ENCODE data around the gene OOSP3. TPM values are rescaled to one million over a fixed set of nuclear protein-coding genes. Genes with fewer than 3 reads are reported as not detected.

Gene OOSP3
- total RNA-seq, 1 experiment from 2014 or later = not detected

GRCh38 chr11:59872076-59872475, 6.5 kb upstream of the OOSP3 start:
- intact Hi-C loops (cut with micrococcal nuclease; ENCODE audit: unreplicated experiment) = no loop called here
- Histone ChIP-seq H3K9me3 (ENCODE audit: insufficient read depth, low read depth) (no peaks in the 10 kb centered on the region; the same call in 1 of the 2 replicates), H2AFZ (no peak overlapping the region), H4K20me1 (ENCODE audit: insufficient read depth) (no peaks in the 10 kb centered on the region), H3K36me3 (ENCODE audit: low read depth) (no peaks in the 10 kb centered on the region), H3K4me1 (replicated peaks; ENCODE audit: insufficient read depth) (no peaks in the 10 kb centered on the region), H3K27me3 (ENCODE audit: insufficient read depth, low read depth) (no peaks in the 10 kb centered on the region), H3K27ac (no peak overlapping the region), H3K9me2 (ENCODE audit: insufficient read depth) (no peaks in the 10 kb centered on the region), H3K79me2 (ENCODE audit: low read depth) (no peaks in the 10 kb centered on the region), H3K4me2 (no peak overlapping the region), H3K4me3 (no peak overlapping the region), H3F3A (ENCODE audit: insufficient read depth, low read depth) (no peaks in the 10 kb centered on the region)
- POLR2A ChIA-PET (ENCODE audit: unreplicated experiment) = no interaction called here
- TF ChIP-seq EZH2 (IDR thresholded peaks at IDR 0.05; ENCODE audit: low read depth) (no peak), CTCF (conservative IDR thresholded peaks at IDR 0.05) (no peak)
- no TSS peak for BruUV-seq (replicated peaks)
- no peak for DNase-seq
- CTCF ChIA-PET = no interaction called here

GRCh38 chr11:59875856-59876519, 2.6 kb upstream of the OOSP3 start:
- no peaks in the 10 kb centered on the region for H3K79me2 ChIP-seq (ENCODE audit: low read depth)
- no peak overlapping the region for H2AFZ ChIP-seq
- H3K9me2 ChIP-seq (ENCODE audit: insufficient read depth) = no peaks in the 10 kb centered on the region
- ChIA-PET POLR2A (ENCODE audit: unreplicated experiment) (no interaction called here), CTCF (no interaction called here)
- H3K4me3 ChIP-seq = no peak overlapping the region
- no peaks in the 10 kb centered on the region for H3K4me1 ChIP-seq (replicated peaks; ENCODE audit: insufficient read depth)
- intact Hi-C loops (cut with micrococcal nuclease; ENCODE audit: unreplicated experiment) = no loop called here
- H4K20me1 ChIP-seq (ENCODE audit: insufficient read depth) = no peaks in the 10 kb centered on the region
- no peak for TF ChIP-seq CTCF (conservative IDR thresholded peaks at IDR 0.05)
- no peak for TF ChIP-seq EZH2 (IDR thresholded peaks at IDR 0.05; ENCODE audit: low read depth)
- H3K27me3 ChIP-seq (ENCODE audit: insufficient read depth, low read depth) = no peaks in the 10 kb centered on the region
- no peak overlapping the region for H3K27ac ChIP-seq
- H3K36me3 ChIP-seq (ENCODE audit: low read depth) = no peaks in the 10 kb centered on the region
- DNase-seq = no peak
- H3K4me2 ChIP-seq = no peak overlapping the region
- no peaks in the 10 kb centered on the region for H3F3A ChIP-seq (ENCODE audit: insufficient read depth, low read depth)
- no peaks in the 10 kb centered on the region for H3K9me3 ChIP-seq (ENCODE audit: insufficient read depth, low read depth)
- no TSS peak for BruUV-seq (replicated peaks)

- no peaks in the 10 kb centered on the region for H3K4me1 ChIP-seq (replicated peaks; ENCODE audit: insufficient read depth)
- TF ChIP-seq EZH2 (IDR thresholded peaks at IDR 0.05; ENCODE audit: low read depth) = no peak
- no peak for TF ChIP-seq CTCF (conservative IDR thresholded peaks at IDR 0.05)
- CTCF ChIA-PET = no interaction called here
- H3K79me2 ChIP-seq (ENCODE audit: low read depth) = no peaks in the 10 kb centered on the region
- no peak overlapping the region for H3K27ac ChIP-seq
- no TSS peak for BruUV-seq (replicated peaks)
- no peak overlapping the region for H2AFZ ChIP-seq
- H3K4me2 ChIP-seq = no peak overlapping the region
- H3K4me3 ChIP-seq = no peak overlapping the region
- no peaks in the 10 kb centered on the region for H3K9me3 ChIP-seq (ENCODE audit: insufficient read depth, low read depth)
- POLR2A ChIA-PET (ENCODE audit: unreplicated experiment) = no interaction called here
- no peaks in the 10 kb centered on the region for H3F3A ChIP-seq (ENCODE audit: insufficient read depth, low read depth)
- DNase-seq = no peak
- intact Hi-C loops (cut with micrococcal nuclease; ENCODE audit: unreplicated experiment) = no loop called here
- H3K9me2 ChIP-seq (ENCODE audit: insufficient read depth) = no peaks in the 10 kb centered on the region
- H4K20me1 ChIP-seq (ENCODE audit: insufficient read depth) = no peaks in the 10 kb centered on the region
- H3K27me3 ChIP-seq (ENCODE audit: insufficient read depth, low read depth) = no peaks in the 10 kb centered on the region
- H3K36me3 ChIP-seq (ENCODE audit: low read depth) = no peaks in the 10 kb centered on the region
These were observed 1.3 kb upstream of the OOSP3 start for GRCh38 chr11:59877325-59877724.

All from PC-9 (cell line).